Measurements from ENCODE around the gene SH2D4B.

The SH2D4B gene

DNA sequence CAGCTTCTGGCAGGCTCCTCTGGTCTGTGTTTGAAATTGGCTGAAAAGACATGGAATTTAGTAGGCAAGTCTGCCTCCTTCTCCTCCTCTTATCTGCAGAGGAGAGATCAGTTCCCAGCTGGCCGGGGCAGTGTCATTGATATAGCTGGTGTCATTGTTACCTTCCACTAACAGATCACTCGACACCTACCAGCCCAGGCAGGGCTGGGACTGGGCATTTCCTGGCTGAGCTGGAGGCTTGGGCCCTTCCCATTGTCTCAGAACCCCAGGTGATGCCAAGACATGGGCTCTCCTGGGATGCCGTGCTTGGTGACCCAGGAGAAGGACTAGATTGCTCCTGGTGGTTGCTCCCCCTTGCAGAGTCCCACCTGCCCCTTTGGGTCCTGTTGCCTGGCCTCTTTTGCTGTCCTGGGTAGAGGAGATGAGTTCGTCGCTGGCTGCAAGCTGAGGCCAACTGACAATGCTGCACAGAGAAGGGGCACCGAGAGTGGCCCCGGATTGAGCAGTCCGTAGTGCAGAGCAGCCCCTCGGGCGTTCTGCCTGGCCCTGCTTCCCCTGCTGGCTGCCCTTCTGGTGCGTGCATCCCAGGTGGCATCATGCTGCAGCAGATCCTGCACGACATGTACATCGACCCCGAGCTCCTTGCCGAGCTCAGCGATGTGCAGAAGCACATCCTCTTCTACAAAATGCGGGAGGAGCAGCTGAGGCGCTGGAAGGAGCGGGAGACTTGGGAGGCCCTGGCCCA is at the start of gene SH2D4B:
Gene SH2D4B (plus strand): TSS at position 167 of the 745 bp plus-strand sequence. CDS start 430 bp downstream, at position 597.
- Histone ChIP-seq H3K4me2 (ENCODE audit: low read length) (peak within 1 kb of the TSS; percentile 68; the same call in 1 of the 2 replicates), H3K4me3 (ENCODE audit: low read depth, low read length, poor library complexity, severe bottlenecking) (no peak within 1 kb of the TSS), H4K20me1 (ENCODE audit: insufficient read depth, low read length) (no peaks in the 10 kb centered on the region), H3K36me3 (ENCODE audit: insufficient read depth, low read length) (no peaks in the 10 kb centered on the region), H3F3A (ENCODE audit: insufficient read depth, low read length) (no peaks in the 10 kb centered on the region), H3K9me3 (ENCODE audit: low read length) (no peaks in the 10 kb centered on the region), H3K9me2 (ENCODE audit: low read depth, low read length) (no peaks in the 10 kb centered on the region), H3K79me2 (ENCODE audit: insufficient read depth, low read length) (no peaks in the 10 kb centered on the region), H3K9ac (ENCODE audit: low read length) (no peak within 1 kb of the TSS), H3K27ac (ENCODE audit: low read depth, low read length, poor library complexity, severe bottlenecking) (no peak within 1 kb of the TSS), H3K4me1 (ENCODE audit: insufficient read depth, low read length, severe bottlenecking) (peaks cover 31% of the 10 kb centered on the region), H3K27me3 (ENCODE audit: insufficient read depth, low read length) (no peaks in the 10 kb centered on the region), H2AFZ (ENCODE audit: low read length) (no peak within 1 kb of the TSS)
- TF ChIP-seq, protein P1, sequence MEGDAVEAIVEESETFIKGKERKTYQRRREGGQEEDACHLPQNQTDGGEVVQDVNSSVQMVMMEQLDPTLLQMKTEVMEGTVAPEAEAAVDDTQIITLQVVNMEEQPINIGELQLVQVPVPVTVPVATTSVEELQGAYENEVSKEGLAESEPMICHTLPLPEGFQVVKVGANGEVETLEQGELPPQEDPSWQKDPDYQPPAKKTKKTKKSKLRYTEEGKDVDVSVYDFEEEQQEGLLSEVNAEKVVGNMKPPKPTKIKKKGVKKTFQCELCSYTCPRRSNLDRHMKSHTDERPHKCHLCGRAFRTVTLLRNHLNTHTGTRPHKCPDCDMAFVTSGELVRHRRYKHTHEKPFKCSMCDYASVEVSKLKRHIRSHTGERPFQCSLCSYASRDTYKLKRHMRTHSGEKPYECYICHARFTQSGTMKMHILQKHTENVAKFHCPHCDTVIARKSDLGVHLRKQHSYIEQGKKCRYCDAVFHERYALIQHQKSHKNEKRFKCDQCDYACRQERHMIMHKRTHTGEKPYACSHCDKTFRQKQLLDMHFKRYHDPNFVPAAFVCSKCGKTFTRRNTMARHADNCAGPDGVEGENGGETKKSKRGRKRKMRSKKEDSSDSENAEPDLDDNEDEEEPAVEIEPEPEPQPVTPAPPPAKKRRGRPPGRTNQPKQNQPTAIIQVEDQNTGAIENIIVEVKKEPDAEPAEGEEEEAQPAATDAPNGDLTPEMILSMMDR (IDR thresholded peaks at IDR 0.05; ENCODE audit: low read length) = no peak
- TF ChIP-seq EZH2 (IDR thresholded peaks at IDR 0.05; ENCODE audit: borderline replicate concordance, low read length) = no peak

DNA sequence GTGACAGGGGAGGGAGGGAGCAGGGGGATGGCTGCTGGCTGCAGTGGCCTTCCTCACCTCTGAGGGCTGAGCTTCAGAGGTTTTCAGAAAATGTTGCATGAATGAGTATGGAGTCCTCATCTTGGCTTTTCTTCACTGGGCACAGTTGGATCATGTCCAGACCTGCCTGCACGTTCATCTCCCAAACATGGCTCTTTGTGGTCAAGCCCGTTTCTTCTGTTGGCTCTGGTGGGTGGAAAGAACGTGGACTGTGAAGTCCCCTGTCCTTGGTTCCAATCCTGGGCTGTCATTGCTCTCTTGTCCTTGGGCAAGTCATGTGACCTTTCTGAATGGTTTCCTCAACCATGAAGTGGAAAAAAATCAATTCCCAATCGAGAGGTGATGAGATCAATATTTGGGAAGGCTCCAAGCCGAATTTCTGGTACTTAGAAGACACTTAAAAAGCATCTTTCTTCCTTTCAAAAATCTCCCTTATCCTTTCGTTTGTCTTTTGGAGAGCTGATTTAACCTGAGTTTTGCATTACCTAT is 49.1 kb upstream of the SH2D4B start:
- Histone ChIP-seq H3K79me2 (ENCODE audit: insufficient read depth, low read length) (peaks cover 22% of the 10 kb centered on the region), H3K4me1 (ENCODE audit: insufficient read depth, low read length, severe bottlenecking) (peaks cover 35% of the 10 kb centered on the region), H3K9me2 (ENCODE audit: low read depth, low read length) (no peaks in the 10 kb centered on the region), H4K20me1 (ENCODE audit: insufficient read depth, low read length) (no peaks in the 10 kb centered on the region), H3K4me3 (ENCODE audit: low read depth, low read length, poor library complexity, severe bottlenecking) (no peak overlapping the region), H3K27ac (ENCODE audit: low read depth, low read length, poor library complexity, severe bottlenecking) (no peak overlapping the region), H3K4me2 (ENCODE audit: low read length) (no peak overlapping the region), H3K27me3 (ENCODE audit: insufficient read depth, low read length) (no peaks in the 10 kb centered on the region), H3F3A (ENCODE audit: insufficient read depth, low read length) (no peaks in the 10 kb centered on the region), H3K9me3 (ENCODE audit: low read length) (no peaks in the 10 kb centered on the region), H2AFZ (ENCODE audit: low read length) (no peak overlapping the region), H3K36me3 (ENCODE audit: insufficient read depth, low read length) (peaks cover 42% of the 10 kb centered on the region; the same call in 1 of the 2 replicates), H3K9ac (ENCODE audit: low read length) (no peak overlapping the region)
- TF ChIP-seq, protein P1 (IDR thresholded peaks at IDR 0.05; ENCODE audit: low read length) = no peak
- TF ChIP-seq EZH2 (IDR thresholded peaks at IDR 0.05; ENCODE audit: borderline replicate concordance, low read length) = no peak

DNA sequence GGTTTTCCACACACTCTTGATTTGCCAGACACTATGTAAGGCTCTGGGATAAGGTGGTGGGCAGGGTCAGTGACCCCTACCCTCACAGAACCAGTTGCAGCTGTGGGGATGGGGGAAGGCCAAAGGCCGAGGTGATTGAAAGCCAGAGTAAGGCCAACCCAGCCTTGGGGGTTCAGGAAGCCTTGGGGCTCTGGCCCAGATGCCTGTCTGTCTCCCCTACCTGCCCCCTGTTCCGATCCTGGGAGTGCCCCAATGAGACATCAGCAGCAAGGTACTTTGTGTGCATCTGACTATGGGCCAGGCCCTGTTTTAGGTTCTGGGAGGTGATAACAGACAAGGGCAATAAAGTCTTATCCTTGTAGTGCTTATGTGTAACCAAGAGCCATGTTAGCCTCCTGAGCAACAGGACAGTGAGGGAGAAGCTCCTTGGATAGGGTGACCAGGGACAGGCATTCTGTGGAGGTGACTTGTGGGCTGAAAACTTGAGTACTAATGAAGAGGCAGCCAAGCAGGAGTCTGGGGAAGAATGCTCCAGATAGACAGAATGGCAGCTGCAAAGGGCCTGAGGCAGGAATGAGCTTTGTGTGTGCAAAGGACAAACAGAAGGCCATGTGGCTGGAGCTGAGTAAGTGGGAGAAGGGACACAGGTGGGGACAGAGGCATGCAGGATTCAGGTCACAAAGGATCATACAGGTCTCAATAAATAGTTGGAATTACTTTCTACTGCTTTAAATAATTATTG is 48.2 kb upstream of the SH2D4B start:
- Histone ChIP-seq H3K4me2 (ENCODE audit: low read length) (no peak overlapping the region), H2AFZ (ENCODE audit: low read length) (no peak overlapping the region), H3K4me1 (ENCODE audit: insufficient read depth, low read length, severe bottlenecking) (peaks cover 30% of the 10 kb centered on the region), H3K9ac (ENCODE audit: low read length) (no peak overlapping the region), H4K20me1 (ENCODE audit: insufficient read depth, low read length) (no peaks in the 10 kb centered on the region), H3K36me3 (ENCODE audit: insufficient read depth, low read length) (peaks cover 51% of the 10 kb centered on the region; the same call in 1 of the 2 replicates), H3K27me3 (ENCODE audit: insufficient read depth, low read length) (no peaks in the 10 kb centered on the region), H3K9me3 (ENCODE audit: low read length) (no peaks in the 10 kb centered on the region), H3K27ac (ENCODE audit: low read depth, low read length, poor library complexity, severe bottlenecking) (no peak overlapping the region), H3K4me3 (ENCODE audit: low read depth, low read length, poor library complexity, severe bottlenecking) (no peak overlapping the region), H3K9me2 (ENCODE audit: low read depth, low read length) (no peaks in the 10 kb centered on the region), H3F3A (ENCODE audit: insufficient read depth, low read length) (no peaks in the 10 kb centered on the region), H3K79me2 (ENCODE audit: insufficient read depth, low read length) (peaks cover 17% of the 10 kb centered on the region; the same call in 1 of the 2 replicates)
- no peak for TF ChIP-seq EZH2 (IDR thresholded peaks at IDR 0.05; ENCODE audit: borderline replicate concordance, low read length)
- TF ChIP-seq, protein P1 (IDR thresholded peaks at IDR 0.05; ENCODE audit: low read length) = no peak

Data from OCI-LY1 (cell line).